IPS-15b (cell line): ENCODE results near the gene PNMA1.

Experiments used
- H3K27me3 ChIP-seq: one replicate; pipeline ENCODE4 v1.6.1; 2013; ENCODE audit warnings: low read length; ENCODE audit not compliant: control insufficient read depth, insufficient read depth
- H3K36me3 ChIP-seq: one replicate; pipeline ENCODE4 v1.6.1; 2013; ENCODE audit warnings: low read length; ENCODE audit not compliant: control insufficient read depth, insufficient read depth
- H3K4me1 ChIP-seq: one replicate; pipeline ENCODE4 v1.6.1; 2013; ENCODE audit warnings: mild to moderate bottlenecking, low read length; ENCODE audit not compliant: control insufficient read depth, insufficient read depth
- H3K4me3 ChIP-seq: one replicate; pipeline ENCODE4 v1.5.1; 2013; ENCODE audit warnings: low read depth, low read length
- H3K9ac ChIP-seq: one replicate; pipeline ENCODE4 v1.6.1; 2013; ENCODE audit warnings: low read depth, mild to moderate bottlenecking, low read length
- H3K9me3 ChIP-seq: one replicate; pipeline ENCODE4 v1.6.1; 2013; ENCODE audit warnings: mild to moderate bottlenecking, low read length; ENCODE audit not compliant: control insufficient read depth, insufficient read depth

PNMA1 gene

DNA sequence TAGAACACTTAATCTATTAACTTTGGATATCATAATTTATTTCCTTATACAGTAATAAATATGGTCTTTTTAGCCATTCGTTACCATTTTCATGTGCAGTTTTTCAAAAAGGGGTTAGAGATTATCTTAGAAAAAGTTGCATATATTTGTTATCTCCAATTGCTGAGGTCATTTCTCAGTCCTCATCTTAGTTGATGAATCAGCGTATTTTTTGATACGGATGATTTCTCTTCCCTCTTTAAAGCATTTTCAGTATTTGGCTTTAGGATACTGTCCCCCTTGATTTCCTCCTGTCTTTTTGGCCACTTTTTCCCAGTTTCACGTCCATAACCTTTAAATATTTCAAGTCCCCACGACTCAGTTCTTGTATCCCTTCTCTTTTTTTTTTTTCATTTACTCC is 47.6 kb downstream of the PNMA1 start:
- no peaks in the 10 kb centered on the region for H3K27me3 ChIP-seq
- H3K36me3 ChIP-seq: no peaks in the 10 kb centered on the region
- H3K9ac ChIP-seq: no peak overlapping the region
- H3K9me3 ChIP-seq: no peaks in the 10 kb centered on the region
- H3K4me3 ChIP-seq: no peak overlapping the region
- H3K4me1 ChIP-seq: no peaks in the 10 kb centered on the region

DNA sequence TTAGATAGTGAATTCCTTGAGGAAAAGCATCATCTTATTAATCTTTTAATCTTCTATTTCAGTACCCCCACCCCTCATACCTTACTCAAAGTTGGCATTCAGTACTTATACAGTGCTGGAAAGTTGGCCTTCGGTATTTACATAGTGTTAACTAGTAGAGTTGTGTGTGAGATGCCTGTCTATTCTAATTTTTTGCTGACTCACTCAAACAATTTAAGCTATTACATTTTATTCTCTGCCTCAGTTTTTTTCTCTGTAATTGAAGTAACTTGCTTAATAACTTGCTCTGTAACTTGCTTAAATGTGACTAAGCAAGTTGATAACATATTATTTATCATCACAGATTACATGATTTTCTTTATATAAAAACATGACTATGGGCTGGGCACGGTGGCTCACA is 49.1 kb downstream of the PNMA1 start:
- Histone ChIP-seq H3K36me3 (no peaks in the 10 kb centered on the region), H3K9me3 (no peaks in the 10 kb centered on the region), H3K4me1 (no peaks in the 10 kb centered on the region), H3K4me3 (no peak overlapping the region), H3K27me3 (no peaks in the 10 kb centered on the region), H3K9ac (no peak overlapping the region)

DNA sequence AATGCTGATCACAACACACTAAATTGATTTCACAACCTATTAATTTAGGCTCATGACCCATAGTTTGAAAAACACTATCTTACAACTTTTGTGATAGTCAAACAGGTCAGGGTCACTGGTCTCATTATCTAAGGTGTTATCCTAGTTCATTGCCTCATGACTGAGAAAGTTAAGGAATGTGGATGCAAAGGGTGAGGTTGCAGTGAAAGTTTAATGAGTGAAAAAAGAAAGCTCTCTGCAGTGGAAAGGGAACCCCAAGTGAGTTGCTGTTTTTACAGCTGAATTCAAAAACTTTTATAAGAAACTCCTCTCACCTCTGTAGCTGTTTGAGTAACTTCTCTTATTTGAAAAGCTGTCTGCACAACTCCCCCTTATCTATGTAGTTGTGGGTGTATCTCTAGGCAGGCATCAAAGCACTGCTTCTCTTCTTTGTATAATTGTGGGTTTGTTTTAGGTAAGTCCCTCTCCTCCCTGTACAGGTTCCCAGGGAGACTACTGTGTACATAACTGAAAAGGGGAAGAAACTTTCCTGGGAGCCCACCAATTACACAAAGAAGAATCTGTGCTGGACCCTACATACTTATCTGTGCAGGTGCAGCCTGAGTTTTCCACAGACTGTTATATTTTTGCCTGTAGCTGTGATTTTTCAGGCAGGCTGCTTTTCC is 50.5 kb downstream of the PNMA1 start:
- Histone ChIP-seq H3K4me1 (no peaks in the 10 kb centered on the region), H3K9ac (no peak overlapping the region), H3K4me3 (no peak overlapping the region), H3K36me3 (no peaks in the 10 kb centered on the region), H3K9me3 (no peaks in the 10 kb centered on the region), H3K27me3 (no peaks in the 10 kb centered on the region)

DNA sequence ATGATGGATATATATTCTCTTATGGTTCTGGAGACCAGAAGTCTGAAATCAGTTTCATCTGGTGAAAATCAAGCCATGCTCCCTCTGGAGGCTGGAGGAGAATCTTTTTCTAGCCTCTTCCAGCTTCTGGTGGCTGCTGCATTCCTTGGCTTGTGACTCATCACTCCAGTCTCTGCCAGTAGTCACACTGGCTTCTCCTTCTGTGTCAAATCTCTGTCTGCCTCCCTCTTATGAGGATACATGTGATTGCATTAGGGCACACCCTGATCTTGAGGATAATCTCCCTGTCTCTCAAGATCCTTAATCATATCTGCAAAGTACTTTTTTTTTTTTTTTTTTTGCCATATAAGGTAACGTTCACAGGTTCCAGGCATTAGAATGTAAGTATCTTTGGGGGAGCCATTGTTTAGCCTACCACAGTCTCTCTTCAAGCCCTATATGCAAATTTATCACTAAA is 51.7 kb downstream of the PNMA1 start:
- H3K9ac ChIP-seq: no peak overlapping the region
- no peaks in the 10 kb centered on the region for H3K4me1 ChIP-seq
- H3K36me3 ChIP-seq: no peaks in the 10 kb centered on the region
- H3K4me3 ChIP-seq: no peak overlapping the region
- no peaks in the 10 kb centered on the region for H3K27me3 ChIP-seq
- H3K9me3 ChIP-seq: no peaks in the 10 kb centered on the region

DNA sequence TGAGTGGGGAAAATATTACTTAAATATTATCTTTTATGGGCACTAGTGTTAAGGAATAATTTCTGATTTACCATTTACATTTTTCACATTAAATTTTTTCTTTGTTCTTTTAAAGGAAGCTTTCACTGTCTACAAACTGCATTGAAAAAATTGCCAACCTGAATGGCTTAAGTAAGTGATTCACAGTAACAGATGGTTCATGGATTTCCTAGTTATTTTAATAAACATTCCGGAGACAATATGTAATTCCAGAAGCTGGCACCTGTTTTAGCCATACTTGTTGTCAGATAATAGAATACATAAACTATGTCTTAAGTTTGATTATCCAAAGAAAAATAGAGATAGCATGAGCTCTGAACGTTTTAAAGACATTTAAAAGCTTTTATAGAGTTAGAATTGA is 52.3 kb downstream of the PNMA1 start:
- Histone ChIP-seq H3K4me1 (no peaks in the 10 kb centered on the region), H3K4me3 (no peak overlapping the region), H3K9me3 (no peaks in the 10 kb centered on the region), H3K36me3 (no peaks in the 10 kb centered on the region), H3K27me3 (no peaks in the 10 kb centered on the region), H3K9ac (no peak overlapping the region)
